HEK293T (cell line): Measurements from ENCODE around the gene TEX264.

Experiments
- BHLHE40 ChIP-seq: fragments of 450-650 bp; IDR thresholded peaks from 2 replicates; pipeline ENCODE4 v1.6.1; 2016; ENCODE audit warnings: mild to moderate bottlenecking, moderate library complexity, borderline replicate concordance
- ELF4 ChIP-seq: fragments of 450-650 bp; IDR thresholded peaks from 2 replicates; pipeline ENCODE4 v1.6.1; 2017; ENCODE audit warnings: antibody characterized with exemption
- FOXA1 ChIP-seq: fragments of 450-650 bp; IDR thresholded peaks from 2 replicates; pipeline ENCODE4 v1.6.1; 2016; ENCODE audit warnings: mild to moderate bottlenecking
- FOXK2 ChIP-seq: fragments of 450-650 bp; IDR thresholded peaks from 2 replicates; pipeline ENCODE4 v1.6.1; 2016; ENCODE audit warnings: mild to moderate bottlenecking
- FOXM1 ChIP-seq: fragments of 450-650 bp; IDR thresholded peaks from 2 replicates; pipeline ENCODE4 v1.6.1; 2017; ENCODE audit warnings: mild to moderate bottlenecking, borderline replicate concordance
- LEF1 ChIP-seq: fragments of 450-650 bp; IDR thresholded peaks from 2 replicates; pipeline ENCODE4 v1.6.1; 2017; ENCODE audit warnings: mild to moderate bottlenecking, borderline replicate concordance
- SP1 ChIP-seq: fragments of 450-650 bp; IDR thresholded peaks from 2 replicates; pipeline ENCODE4 v1.6.1; 2017
- SUZ12 ChIP-seq: fragments of 450-650 bp; IDR thresholded peaks from 2 replicates; pipeline ENCODE4 v1.6.1; 2016; ENCODE audit warnings: mild to moderate bottlenecking
- TARDBP ChIP-seq: fragments of 450-650 bp; IDR thresholded peaks from 2 replicates; pipeline ENCODE4 v1.6.1; 2016
- ZNF384 ChIP-seq: fragments of 450-650 bp; IDR thresholded peaks from 2 replicates; pipeline ENCODE4 v1.6.1; 2016
- TF ChIP-seq, protein P1 (sequence below): fragments of 450-650 bp; IDR thresholded peaks from 2 replicates; pipeline ENCODE4 v1.6.1; 2016

DNA sequence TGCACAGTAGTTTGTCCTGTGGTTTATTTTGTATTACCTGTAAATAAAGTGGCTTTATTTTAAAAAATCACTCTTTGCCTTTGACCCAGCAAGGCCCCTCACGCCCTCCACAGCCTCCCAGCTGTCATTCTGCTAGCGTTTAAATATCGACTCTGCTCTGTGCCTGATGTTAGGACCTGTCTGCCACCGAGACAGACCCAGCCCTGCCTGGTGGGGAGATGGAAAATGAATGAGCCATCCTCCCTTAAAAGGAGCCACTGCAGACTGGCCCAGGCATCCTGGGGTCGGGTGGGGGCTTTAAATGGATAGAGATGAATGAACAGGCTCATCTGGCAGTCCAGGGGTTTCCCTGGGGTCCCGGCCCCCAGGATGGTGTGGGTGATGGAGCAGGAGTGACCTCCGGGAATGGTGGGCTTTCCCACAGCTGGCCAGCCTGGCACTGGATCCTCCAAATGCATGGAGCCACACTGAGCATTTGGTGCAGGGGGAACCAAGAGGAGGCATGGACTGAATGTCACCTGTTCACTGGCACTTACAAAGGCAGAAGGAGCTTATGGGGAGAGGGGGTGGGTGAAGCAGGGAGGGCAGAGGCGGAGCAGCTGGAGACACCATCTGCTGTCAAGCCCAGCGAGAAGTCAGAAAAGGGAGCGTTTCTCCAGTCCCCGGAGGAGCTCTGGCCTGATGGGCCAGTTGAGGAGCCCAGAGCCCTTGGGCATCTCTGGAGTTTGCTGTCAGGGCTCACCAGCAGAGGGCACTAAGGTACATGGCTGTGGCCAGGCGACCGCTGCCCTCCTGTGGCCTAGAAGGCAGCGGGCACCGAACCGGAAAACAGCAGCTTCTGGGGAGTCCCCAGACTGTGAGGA, 47.7 kb downstream of the TEX264 start:
- no peak for TF ChIP-seq TARDBP
- no peak for TF ChIP-seq BHLHE40
- no peak for TF ChIP-seq FOXM1
- no peak for TF ChIP-seq SUZ12
- TF ChIP-seq LEF1, result no peak
- TF ChIP-seq ZNF384, result no peak
- TF ChIP-seq, protein P1, sequence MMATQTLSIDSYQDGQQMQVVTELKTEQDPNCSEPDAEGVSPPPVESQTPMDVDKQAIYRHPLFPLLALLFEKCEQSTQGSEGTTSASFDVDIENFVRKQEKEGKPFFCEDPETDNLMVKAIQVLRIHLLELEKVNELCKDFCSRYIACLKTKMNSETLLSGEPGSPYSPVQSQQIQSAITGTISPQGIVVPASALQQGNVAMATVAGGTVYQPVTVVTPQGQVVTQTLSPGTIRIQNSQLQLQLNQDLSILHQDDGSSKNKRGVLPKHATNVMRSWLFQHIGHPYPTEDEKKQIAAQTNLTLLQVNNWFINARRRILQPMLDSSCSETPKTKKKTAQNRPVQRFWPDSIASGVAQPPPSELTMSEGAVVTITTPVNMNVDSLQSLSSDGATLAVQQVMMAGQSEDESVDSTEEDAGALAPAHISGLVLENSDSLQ, result no peak
- TF ChIP-seq SP1, result no peak
- TF ChIP-seq FOXA1, result no peak
- no peak for TF ChIP-seq FOXK2
- TF ChIP-seq ELF4, result no peak
